DLD1 (cell line): ENCODE results near the gene DPM1.

Experiments
- in situ Hi-C: cut with HindIII; loops from 2 replicates; pipeline ENCODE4 v1.10.0; 2017; ENCODE audit warnings: low sequenced_read_pairs

DPM1 gene

GRCh38 chr20:50957798-50958614 lies at the start of gene DPM1:
TSS of gene DPM1 (minus strand) at chr20:50958532. CDS start at chr20:50958523, 9 bp downstream.
- in situ Hi-C loops: no loop called here

GRCh38 chr20:51005214-51005613 lies 46.9 kb upstream of the DPM1 start:
- in situ Hi-C loops: loop anchor here (25.0 kb wide), 1 partner anchor 307 kb away; no protein-coding TSS in a partner anchor

GRCh38 chr20:51004781-51005180 lies 46.4 kb upstream of the DPM1 start:
- in situ Hi-C loops: loop anchor here (25.0 kb wide), 1 partner anchor 308 kb away; no protein-coding TSS in a partner anchor

- in situ Hi-C loops: loop anchor here (25.0 kb wide), 1 partner anchor 308 kb away; no protein-coding TSS in a partner anchor
These were observed 46.0 kb upstream of the DPM1 start for GRCh38 chr20:51004305-51004727.

- in situ Hi-C loops: loop anchor here (25.0 kb wide), 1 partner anchor 309 kb away; no protein-coding TSS in a partner anchor
These were observed 45.4 kb upstream of the DPM1 start for GRCh38 chr20:51003753-51004152.

- in situ Hi-C loops: loop anchor here (25.0 kb wide), 1 partner anchor 310 kb away; no protein-coding TSS in a partner anchor
These were observed 44.3 kb upstream of the DPM1 start for GRCh38 chr20:51002633-51003032.

GRCh38 chr20:51001430-51002265 lies 43.3 kb upstream of the DPM1 start:
- in situ Hi-C loops: loop anchor here (25.0 kb wide), 1 partner anchor 311 kb away; no protein-coding TSS in a partner anchor

- in situ Hi-C loops: no loop called here
These were observed 41.0 kb upstream of the DPM1 start for GRCh38 chr20:50999355-50999754.

GRCh38 chr20:50996901-50997865 lies 38.9 kb upstream of the DPM1 start:
- in situ Hi-C loops: no loop called here

GRCh38 chr20:50995506-50995905 lies 37.2 kb upstream of the DPM1 start:
- in situ Hi-C loops: no loop called here

GRCh38 chr20:50993876-50994275 lies 35.5 kb upstream of the DPM1 start:
- in situ Hi-C loops: no loop called here

GRCh38 chr20:50992733-50993457 lies 34.6 kb upstream of the DPM1 start:
- in situ Hi-C loops: no loop called here

- in situ Hi-C loops: no loop called here
These were observed 34.0 kb upstream of the DPM1 start for GRCh38 chr20:50992336-50992732.

- in situ Hi-C loops: no loop called here
These were observed 32.7 kb upstream of the DPM1 start for GRCh38 chr20:50991076-50991475.

GRCh38 chr20:50987493-50988210 lies 29.3 kb upstream of the DPM1 start:
- in situ Hi-C loops: no loop called here

- in situ Hi-C loops: no loop called here
These were observed 25.0 kb upstream of the DPM1 start for GRCh38 chr20:50983321-50983720.

- in situ Hi-C loops: no loop called here
These were observed 24.0 kb upstream of the DPM1 start for GRCh38 chr20:50982363-50982762.

GRCh38 chr20:50981714-50982048 lies 23.3 kb upstream of the DPM1 start:
- in situ Hi-C loops: no loop called here
